ENCODE measurements around the gene ACIN1. TPM values are rescaled to one million over a fixed set of nuclear protein-coding genes. Genes with fewer than 3 reads are reported as not detected.

The ACIN1 gene
- total and polyA plus RNA-seq, 9 of the 15 experiments (the other 6 are each of a cell fraction or from before 2014, with no cell fraction given): 5.0 to 196 (median 129) TPM

- peak; percentile 45 to 70 (median 68); a peak in 5 of 6 replicates for TF ChIP-seq CTCF (IDR thresholded peaks at IDR 0.05 in 2 of 3, conservative IDR thresholded peaks at IDR 0.05 in 1 of 3; ENCODE audit: insufficient read depth in 2 of 3, low read depth in 1 of 3, low read length in 3 of 3)
- peak; percentile 60 for TF ChIP-seq ZNF316 (IDR thresholded peaks at IDR 0.05)
- TF ChIP-seq RAD21 (CRISPR knock-in tag; conservative IDR thresholded peaks at IDR 0.05 in 1 of 2, IDR thresholded peaks at IDR 0.05 in 1 of 2): peak; percentile 20 to 60
- TF ChIP-seq, protein P1, sequence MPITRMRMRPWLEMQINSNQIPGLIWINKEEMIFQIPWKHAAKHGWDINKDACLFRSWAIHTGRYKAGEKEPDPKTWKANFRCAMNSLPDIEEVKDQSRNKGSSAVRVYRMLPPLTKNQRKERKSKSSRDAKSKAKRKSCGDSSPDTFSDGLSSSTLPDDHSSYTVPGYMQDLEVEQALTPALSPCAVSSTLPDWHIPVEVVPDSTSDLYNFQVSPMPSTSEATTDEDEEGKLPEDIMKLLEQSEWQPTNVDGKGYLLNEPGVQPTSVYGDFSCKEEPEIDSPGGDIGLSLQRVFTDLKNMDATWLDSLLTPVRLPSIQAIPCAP (CRISPR knock-in tag; IDR thresholded peaks at IDR 0.05; ENCODE audit: borderline replicate concordance): no peak
- no peak for TF ChIP-seq CCNT2 (IDR thresholded peaks at IDR 0.05; ENCODE audit: borderline replicate concordance, extremely low read depth, insufficient read length, low read depth, low read length)
- TF ChIP-seq ZNF644 (tag; IDR thresholded peaks at IDR 0.05; ENCODE audit: low read depth): no peak
- TF ChIP-seq CHCHD3 (CRISPR knock-in tag; IDR thresholded peaks at IDR 0.05): no peak
- TF ChIP-seq ZBTB26 (CRISPR knock-in tag; IDR thresholded peaks at IDR 0.05): no peak
- TF ChIP-seq C11orf30 (IDR thresholded peaks at IDR 0.05; ENCODE audit: low read depth): peak; percentile 37; the same call in 1 of the 2 replicates
- no peak for TF ChIP-seq JUND (IDR thresholded peaks at IDR 0.05; ENCODE audit: borderline replicate concordance, low read depth, low read length)
- no peak for TF ChIP-seq JUND (tag; IDR thresholded peaks at IDR 0.05; ENCODE audit: borderline replicate concordance, low read depth, low read length)
Observed at GRCh38 chr14:23076785-23077408, 18.0 kb downstream of the ACIN1 start (continued).

All from K562 (cell line).